Measurements from ENCODE around the gene MKI67.

Gene MKI67

DNA sequence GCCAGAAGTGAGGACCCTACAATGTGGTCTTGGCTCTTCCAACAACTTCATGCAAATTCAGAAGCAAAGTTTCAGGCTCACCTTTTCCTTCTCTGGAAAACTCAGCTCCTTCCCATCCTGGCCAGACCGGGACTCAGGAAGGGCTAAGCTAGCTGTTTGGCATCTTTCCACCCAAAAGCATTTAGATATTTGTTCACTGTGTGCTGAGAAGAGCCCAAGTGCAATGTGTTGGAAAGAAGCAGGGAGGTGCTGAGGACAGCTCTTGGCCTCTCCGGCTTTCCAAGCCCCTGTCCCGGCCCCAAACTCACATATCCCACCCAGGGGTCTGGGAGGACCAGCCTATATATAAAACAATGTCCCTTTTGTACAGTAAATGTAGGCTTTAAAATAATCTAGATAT, 44.5 kb downstream of the MKI67 start:
- no peak for DNase-seq (ENCODE audit: low read depth)

DNA sequence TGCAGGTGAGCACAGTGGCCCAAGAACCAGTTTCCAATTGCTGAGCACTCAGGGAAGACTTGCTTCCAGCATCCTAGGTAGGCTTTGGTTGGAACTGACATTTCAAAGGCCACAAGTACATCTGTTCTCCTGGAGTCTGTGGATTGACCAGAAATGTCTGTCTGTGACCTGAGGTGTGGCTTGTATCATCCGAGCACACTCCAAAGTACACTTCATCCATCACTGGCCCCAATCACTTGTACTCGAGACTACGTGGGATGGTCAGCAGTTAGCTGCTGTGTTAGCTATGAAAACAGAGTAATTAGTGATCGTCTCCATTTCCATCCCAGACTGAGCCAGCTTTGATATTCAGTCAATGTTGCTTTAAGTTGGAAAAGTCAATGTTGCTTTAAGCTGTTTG, 45.0 kb downstream of the MKI67 start:
- DNase-seq (ENCODE audit: low read depth), result no peak

DNA sequence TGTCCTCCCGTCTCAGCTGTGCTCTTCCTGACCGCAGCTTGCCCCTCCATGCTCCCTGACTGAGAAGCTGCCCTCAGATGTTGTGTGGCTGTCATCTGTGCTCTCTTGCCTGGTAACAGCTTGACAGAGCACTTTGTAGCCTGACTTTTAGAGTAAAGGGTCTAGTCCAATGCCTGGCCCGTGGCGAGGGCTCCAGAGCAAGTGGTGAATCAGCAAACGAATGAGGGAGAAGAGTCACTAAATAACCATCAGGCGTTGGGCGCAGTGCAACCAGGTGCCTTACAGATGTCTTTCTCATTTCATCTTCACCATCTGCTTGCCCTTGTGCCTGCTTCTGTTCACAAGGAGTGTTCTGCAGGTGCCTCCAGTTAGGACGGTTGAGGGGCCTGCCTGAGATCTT, 45.6 kb downstream of the MKI67 start:
- no peak for DNase-seq (ENCODE audit: low read depth)

DNA sequence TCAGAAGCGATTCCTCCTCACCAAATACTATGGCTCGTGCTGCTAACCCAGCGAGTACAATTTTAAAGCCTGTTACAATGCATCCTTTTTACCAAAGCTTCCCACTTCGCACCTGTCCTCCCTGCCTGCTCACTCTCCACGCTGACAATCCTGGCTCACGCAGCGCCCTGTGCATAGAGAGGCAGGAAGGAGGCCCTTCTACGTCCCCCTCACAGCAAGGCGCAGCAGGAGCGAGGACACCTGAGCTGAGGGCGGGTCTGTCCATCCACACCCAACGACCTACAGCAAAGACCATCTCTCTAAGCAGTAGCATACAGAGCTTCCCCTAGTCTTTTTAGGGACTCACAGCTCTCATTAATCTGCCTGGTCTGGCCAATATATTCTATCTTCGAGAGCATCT, 46.0 kb downstream of the MKI67 start:
- DNase-seq (ENCODE audit: low read depth), result no peak

DNA sequence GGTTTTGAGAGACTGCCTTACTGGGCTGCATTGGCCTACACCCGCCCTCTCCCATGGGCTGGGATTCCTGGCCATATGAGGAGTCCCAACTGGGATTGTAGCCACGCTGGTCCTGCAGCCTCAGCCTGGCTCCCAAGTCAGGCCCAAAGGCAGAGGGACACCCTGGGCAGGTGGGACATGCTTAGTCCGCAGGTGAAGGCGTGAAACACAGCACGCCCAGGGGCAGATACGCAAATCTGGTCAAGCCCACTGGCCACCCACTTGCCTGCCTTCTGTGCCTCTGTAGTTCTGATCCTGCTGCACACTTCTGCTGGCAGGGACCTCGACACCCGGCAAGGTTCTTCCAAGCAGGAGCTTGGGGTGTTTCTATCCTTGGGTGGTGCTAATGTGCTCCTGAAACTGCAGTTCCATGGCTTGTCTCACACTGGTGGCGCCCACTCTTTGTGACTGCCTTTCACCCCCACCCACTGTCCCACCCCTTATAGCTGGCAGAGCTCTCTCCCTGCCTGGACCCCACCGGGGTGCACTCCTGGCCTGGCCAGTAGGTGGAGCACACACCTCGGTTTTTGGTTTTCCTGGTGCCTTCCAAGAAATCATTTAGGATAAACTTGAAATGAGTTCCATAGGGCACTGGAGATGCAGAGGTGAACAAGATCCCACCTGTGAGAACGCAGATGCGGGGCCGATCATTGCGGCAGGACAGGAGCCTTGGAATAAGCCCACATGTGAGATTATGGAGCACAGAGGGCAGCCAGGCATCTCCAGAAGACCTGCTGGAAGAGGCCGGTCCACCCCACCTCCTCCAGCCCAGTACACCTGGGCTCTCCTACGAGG, 47.9 kb downstream of the MKI67 start:
- DNase-seq (ENCODE audit: low read depth), result no peak

DNA sequence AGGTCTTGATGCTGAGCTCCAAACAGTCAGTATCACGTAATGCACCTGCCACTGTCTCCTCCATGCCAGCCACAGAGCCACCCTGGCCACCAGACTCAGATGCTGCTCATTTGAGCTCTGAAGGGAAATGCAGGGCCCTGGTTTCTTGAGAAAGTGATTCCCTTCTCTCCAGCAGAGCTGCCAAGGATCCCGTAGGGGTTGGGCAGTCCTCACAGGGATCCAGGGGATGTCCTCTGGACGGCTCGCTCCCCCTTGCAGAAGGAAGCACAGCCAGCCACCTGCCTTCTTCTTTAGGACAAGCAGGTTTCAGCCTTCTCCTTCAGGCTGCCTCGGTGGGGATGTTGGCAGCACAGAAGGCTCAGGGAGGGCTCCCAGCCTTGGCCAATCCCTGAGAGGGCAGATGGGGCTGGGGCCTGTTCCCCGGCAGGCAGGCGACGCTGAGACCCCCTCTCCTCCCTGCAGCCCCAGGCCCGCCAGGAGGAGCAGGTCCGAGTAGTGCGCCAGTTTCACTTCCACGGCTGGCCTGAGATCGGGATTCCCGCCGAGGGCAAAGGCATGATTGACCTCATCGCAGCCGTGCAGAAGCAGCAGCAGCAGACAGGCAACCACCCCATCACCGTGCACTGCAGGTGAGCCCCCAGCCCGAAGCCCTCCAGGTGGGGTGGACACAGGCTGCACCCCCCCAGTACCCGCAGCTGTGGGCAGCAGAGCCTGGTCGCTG, 48.9 kb downstream of the MKI67 start:
- no peak for DNase-seq (ENCODE audit: low read depth)

DNA sequence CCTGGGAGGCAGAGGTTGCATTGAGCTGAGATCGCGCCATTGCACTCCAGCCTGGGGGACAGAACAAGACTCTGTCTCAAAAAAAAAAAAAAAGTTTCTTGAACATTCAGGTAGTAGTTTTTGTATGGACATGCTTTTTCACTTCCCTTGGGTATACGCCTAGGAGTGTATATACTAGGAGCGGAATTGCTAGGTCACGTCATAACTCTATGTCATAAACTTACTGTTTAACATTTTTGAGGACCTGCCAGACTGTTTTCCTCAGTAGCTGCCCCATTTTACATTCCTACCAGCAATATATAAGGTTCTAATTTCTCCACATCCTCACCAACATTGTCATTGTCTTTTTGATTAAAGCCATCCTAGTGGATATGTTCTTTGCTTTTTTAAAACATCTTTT, 51.6 kb downstream of the MKI67 start:
- DNase-seq (ENCODE audit: low read depth), result no peak

DNA sequence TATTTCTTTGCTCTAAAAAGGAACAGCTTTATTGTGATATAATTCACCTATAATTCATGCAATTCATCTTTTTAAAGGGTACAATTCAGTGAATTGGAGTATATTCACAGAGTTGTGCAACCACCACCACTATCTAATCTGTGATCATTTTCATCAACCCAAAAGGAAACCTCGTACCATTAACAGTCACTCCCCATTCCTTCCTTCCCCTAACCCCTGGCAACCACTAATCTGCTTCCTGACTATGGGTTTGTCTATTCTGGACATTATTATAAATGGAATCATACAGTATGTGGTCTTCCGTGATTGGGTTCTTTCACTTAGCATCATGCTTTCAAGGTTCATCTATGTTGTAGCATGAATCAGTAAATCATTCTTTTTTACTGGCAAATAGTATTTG, 52.3 kb downstream of the MKI67 start:
- DNase-seq (ENCODE audit: low read depth), result no peak

DNA sequence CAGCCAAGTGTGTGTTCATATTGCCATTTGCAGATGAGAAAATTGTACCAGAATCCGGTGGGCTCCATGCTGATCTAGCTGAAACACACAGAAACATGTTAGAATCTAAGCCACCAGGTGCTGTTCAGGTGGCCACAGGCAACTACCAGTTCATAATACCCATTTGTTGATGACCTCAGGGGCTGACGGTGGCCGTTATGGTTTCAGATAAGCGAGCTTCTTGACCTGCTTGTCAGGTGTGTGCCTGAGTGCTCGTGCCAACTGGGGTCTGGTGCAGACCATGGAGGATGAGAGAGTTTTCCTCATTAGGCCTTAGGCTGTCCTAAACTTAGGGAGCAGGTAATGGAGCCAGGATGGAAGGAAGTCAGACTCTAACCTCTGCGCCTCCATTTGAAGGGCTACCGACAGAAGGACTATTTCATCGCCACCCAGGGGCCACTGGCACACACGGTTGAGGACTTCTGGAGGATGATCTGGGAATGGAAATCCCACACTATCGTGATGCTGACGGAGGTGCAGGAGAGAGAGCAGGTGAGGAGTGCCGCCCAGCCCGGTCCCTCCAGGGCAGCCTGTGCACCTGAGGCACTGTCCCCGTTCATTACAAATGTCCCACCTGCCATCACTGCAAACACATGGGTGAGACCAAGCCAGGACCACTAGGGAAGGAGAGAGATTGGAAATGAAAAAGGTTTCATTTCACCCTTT, 53.1 kb downstream of the MKI67 start:
- DNase-seq (ENCODE audit: low read depth), result no peak

DNA sequence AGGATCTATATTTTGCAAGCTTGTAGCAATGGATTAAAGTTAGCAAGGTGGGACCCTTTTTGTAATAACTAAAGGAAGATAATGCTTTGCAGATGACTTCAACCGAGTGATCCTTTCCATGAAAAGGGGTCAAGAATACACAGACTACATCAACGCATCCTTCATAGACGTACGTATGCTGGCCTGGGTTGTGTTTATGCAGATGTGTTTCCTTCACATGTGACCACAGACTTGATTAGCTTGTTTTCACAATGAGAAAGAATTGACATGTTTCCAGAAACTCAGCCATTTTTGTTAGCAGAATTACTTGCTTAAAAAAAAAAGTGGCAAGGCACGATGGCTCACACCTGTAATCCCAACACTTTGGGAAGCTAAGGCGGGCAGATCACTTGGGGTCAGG, 54.2 kb downstream of the MKI67 start:
- DNase-seq (ENCODE audit: low read depth), result no peak

DNA sequence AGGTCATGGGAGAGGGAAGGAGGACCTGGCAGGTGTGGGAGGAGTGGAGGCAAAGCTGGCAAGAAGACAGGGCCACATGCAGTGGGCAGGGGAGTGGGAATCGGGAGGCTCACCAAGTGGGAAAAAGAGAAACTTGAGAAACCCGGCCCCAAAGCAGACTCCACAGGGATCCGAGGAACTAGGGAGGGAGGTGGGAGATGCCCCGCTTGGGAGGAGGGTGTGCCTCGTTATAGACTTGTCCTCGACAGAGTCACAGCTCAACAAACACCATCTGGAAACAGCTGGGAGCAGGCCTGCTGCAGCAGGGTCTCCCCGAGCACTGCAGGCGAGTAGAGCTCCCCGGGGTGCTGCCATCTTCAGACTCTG, 54.8 kb downstream of the MKI67 start:
- no peak for DNase-seq (ENCODE audit: low read depth)

DNA sequence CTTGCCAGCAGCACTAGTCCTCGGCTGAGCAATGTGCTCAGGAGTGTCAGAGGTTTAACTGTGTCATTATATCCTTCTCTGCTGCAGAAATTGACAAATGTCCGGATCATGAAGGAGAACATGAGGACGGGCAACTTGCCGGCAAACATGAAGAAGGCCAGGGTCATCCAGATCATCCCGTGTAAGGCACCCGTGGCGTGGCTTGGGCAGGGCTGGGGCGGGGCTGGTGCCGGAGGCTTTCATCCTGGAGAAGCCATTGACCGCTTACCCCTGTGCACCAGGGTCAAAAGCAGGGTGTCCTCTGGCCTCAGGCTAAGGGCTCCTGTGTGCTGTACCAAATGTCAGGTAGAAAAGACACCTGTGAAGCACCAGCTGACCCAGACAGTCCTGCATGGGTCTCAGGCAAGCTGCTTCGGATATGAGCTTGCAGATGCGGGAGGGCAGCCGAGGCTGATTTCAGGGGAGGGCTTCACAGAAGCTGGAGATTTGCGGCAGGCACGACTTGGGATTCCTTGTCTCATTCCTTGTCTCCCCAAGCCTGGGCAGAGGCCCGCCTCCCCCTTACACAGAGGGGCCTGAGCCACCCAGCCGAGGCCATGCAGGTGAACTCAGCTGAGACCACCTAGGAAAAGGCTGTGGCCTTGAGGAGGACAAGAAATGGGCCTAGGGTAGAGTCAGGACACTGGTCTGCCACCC, 55.4 kb downstream of the MKI67 start:
- DNase-seq (ENCODE audit: low read depth), result no peak

DNA sequence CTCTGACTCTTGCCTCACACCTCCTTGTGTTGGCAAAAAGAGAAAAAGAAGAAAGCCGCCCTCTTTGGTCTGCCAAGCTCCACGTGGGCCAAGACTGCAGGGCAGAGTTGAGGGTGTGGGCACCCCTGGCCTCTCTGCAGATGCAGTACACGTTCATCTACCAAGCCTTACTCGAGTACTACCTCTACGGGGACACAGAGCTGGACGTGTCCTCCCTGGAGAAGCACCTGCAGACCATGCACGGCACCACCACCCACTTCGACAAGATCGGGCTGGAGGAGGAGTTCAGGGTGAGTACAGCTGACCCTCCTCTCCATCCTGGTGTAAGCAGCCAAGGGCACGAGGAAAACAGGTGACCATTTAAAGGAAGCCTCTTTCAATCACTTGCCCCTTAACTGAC, 56.1 kb downstream of the MKI67 start:
- DNase-seq (ENCODE audit: low read depth), result no peak

DNA sequence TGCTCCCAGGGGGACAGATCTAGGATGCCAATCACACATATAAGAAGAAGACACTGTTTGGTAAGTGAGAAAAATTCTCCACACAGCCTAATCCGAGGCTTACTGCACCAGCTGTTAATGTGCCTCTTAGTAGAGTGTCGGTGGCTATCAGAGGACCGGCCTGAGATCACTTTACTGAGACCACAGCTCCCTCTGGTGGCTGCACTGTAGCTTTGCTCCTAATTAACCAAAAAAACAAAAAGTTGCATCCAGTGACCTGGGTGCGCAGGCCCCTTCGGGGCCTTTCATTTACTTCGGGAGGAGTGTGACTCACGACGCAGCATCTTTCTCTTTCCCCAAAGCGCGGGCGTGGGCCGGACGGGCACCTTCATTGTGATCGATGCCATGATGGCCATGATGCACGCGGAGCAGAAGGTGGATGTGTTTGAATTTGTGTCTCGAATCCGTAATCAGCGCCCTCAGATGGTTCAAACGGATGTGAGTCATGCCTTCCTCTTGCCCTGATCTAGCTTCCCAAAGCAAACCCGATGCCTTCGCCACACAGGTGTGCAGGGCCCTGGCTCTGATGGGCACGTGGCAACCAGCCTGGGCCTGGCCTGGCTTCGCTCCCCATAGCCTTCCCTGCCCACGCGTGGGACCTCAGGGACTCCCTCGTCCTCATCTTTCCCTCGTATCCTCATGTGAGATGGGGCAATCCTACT, 56.7 kb downstream of the MKI67 start:
- DNase-seq (ENCODE audit: low read depth), result peak; percentile 64

DNA sequence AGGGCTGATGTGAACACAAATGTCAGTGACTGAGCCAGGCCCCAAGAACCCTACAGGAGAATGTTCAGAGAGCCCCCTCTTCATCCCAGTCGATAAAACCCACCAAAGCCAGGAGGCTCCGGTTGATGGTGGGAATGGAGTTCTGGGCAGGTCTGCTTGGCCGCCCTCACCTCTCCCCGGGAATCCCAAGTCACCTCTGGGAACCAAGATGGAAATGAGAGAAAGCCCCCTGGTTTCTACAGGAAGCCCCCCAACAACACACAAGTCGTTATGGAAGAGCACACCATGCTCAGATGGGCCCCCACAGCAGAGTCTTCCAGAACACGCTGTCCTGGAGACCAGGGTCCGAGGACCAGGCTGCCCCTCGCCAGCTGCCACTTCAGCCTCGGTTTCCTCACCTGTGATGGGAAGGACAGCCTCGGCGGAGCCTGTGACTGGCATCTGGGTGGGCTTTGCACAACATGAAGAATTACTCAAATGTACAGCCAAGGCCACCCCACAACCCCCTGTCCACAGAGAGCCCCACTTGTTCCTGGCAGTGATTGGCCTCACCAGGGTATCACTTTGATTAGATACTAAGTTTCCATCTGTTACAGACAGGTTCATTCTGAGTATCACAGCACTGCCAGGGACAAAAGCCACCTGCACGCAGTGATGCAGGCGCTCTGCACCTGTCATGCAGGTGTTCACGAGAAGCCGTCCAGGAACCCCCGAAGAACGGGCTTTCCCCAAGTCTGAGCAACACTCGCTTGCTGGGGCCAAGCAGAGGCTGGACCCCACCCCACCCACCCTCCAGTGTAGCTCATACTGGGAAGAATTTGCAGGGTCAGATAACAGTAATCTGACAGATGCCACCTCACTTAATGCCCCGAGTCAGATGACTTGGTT, 57.6 kb downstream of the MKI67 start:
- DNase-seq (ENCODE audit: low read depth), result no peak

DNA sequence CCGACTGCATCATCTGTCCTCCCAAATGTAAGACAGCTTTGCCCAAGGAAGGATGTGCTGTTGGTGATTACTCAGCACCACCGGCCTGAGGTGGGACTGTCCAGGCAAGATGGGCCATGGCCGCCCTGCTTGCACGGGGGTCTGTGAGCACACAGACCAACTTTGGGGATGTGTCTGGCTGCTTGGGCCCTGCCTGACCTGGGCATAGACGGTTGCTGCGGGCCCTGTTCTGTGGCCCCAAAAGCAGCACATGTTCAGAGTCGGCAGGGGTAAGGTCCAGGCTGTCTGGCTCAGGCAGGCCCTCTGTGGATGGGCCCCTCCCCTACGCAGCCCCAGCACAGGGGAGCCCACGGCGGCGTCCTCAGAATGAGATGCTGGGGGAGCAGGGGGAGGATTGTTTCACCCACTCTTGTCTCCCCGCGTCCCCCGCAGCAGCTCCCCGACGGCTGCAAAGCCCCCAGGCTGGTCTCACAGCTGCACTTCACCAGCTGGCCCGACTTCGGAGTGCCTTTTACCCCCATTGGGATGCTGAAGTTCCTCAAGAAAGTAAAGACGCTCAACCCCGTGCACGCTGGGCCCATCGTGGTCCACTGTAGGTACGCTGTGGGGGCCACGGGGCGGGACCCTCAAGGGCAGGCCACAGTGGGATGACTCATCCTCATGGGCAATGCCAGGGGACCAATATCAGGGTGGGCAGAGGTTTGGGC, 58.4 kb downstream of the MKI67 start:
- DNase-seq (ENCODE audit: low read depth), result no peak

DNA sequence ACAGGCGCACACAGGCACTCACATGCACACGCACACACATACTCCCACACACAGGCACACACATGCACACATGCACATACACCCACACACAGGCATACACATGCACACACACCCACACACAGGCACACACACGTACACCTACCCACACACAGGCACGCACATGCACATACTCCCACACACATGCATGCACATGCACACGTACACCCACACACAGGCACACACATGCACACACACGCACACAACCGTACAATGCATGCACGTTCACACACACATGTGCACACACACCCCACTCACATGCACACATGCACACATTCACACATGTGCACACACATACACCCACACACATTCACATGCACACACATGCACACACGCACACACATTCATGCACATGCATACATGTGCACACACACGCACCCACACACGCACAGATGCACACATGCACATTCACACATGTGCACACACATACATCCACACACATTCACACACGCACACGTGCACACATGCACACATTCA, 59.3 kb downstream of the MKI67 start:
- DNase-seq (ENCODE audit: low read depth), result no peak

DNA sequence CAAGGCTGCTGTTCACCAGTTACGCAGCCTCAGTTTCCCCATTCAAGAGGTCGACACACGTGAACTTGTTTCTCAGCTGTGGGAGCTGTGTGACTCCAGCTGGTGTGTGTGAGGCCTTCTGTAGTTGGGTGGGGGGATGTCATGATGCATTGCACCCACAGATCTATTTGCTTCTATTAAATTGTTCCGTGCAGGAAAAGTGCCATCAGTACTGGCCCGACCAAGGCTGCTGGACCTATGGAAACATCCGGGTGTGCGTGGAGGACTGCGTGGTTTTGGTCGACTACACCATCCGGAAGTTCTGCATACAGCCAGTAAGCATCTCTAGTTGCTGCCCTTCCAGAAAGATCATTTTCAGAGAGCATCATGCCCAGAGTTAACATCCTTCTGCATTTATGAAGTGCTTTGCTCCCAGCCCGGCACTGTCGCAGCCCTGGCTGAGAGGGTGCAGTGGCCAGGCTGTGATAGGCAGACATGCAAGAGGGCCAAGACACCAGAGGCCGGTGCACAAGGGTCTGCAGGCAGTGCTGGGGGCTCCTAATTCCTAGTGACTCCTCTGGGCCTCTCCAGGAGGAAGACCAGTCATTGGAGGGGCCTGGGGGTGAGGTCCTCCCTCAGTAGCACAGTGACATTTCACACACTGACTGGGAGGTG, 60.2 kb downstream of the MKI67 start:
- no peak for DNase-seq (ENCODE audit: low read depth)

DNA sequence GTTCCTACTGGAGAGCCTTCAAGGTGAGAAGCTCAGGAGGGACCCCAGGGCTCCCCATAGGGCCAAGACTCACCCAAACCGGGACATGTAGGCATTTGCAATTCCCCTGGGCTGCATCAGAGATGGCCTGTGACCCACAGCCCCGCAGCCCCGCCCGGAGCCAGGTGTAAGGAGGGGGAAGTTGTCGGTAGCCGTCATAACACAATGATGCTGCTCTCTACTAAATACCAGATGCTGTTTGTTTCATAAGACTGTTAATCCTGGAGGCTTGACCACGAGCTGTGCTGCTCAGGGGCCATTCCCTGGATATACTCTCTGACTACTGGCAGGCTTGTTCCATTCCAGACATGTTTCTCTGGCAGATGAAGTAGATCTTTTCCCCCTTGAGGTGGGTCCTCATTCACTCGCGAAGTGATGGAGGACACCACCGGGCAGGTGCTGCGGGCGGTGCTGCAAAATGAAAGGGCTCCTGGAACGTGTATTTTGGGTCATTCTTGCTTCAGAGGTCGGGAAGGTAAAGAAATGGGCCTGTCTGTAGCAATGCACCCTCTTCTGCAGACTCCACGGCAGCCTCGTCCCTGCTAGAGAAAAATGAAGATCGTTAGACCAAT, 61.1 kb downstream of the MKI67 start:
- no peak for DNase-seq (ENCODE audit: low read depth)
